Ramos (cell line): ENCODE data around the gene ZNF664.

Experiments
- in situ Hi-C: fragments of 300-500 bp; cut with MboI; formaldehyde crosslinking; loops from one replicate; pipeline ENCODE4 v1.14.3; 2022; ENCODE audit warnings: low sequenced_read_pairs; ENCODE audit not compliant: unreplicated experiment

The ZNF664 gene

DNA sequence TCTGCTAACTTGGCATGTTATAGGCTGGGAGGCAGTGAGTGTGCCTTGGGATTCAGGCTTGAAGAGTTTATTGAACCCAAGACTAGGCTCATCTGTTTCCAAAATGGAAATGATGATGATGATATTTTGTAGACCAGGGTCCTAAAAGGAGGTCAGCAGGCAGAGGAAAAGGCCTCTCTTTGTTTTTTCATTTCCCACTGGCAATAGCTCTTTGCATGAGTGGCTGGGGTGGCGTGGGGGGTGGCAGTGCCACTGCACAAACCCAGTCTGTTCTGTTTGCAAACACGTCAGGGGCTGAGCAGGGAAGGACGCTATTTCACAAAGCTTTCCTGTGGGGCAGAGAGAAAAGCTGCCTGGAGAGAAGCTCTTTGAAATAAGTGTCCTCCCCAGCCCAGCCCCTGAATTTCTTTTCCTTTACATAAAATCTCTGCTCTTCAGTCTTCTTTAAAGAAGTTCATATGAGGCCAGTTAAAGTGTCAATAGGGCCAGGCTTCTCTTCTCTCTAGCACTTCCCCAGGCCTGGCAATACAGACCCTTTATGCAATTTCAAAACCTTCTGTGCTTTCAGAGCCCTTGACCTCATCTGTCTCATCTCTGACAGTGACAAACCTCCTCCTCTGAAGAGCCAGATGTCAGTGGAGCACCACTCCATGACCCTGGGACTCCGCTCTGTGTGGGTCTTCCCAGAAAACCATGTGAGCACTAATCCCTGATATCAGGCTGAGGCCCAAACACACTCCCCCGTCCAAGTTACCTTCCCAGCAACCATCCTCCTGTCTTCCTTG, 72.8 kb downstream of the ZNF664 start:
- in situ Hi-C loops = loop anchor here (25.0 kb wide), 1 partner anchor 266 kb away; no protein-coding TSS in a partner anchor

DNA sequence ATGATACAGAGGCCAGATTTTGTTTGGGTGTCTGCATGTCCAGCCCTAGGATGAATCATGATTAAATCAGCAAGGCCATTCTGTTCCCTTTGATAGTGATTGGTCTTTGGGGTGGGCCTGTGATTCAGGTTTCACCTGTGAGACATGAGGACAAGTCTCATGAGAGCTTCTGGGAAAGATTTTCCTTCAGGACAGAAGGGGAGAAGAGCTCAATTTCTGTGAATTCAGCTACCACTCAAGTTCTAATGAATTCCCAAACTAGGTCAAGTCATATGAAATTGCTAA, 73.4 kb downstream of the ZNF664 start:
- in situ Hi-C loops = loop anchor here (25.0 kb wide), 1 partner anchor 266 kb away; no protein-coding TSS in a partner anchor

DNA sequence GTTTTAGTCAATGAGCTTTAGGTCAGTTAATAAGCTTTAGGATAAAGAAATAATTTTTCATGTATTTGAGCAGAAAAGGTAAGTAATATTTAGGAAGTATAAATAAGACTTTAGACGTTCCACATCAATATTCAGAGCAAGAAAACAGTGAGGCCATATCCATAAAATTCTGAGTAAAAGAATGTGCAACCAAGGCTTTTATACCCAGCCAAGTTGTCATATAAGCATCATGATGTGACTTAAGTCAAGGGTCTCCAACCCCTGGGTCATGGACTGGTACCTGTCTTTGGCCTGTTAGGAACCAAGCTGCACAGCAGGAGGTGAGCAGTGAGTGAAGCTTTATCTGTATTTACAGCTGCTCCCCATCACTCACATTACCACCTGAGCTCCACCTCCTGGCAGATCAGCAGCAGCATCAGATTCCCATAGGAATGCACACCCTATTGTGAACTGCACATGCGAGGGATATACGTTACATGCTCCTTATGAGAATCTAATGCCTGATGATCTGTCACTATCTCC, 74.1 kb downstream of the ZNF664 start:
- in situ Hi-C loops = loop anchor here (25.0 kb wide), 1 partner anchor 265 kb away; no protein-coding TSS in a partner anchor

DNA sequence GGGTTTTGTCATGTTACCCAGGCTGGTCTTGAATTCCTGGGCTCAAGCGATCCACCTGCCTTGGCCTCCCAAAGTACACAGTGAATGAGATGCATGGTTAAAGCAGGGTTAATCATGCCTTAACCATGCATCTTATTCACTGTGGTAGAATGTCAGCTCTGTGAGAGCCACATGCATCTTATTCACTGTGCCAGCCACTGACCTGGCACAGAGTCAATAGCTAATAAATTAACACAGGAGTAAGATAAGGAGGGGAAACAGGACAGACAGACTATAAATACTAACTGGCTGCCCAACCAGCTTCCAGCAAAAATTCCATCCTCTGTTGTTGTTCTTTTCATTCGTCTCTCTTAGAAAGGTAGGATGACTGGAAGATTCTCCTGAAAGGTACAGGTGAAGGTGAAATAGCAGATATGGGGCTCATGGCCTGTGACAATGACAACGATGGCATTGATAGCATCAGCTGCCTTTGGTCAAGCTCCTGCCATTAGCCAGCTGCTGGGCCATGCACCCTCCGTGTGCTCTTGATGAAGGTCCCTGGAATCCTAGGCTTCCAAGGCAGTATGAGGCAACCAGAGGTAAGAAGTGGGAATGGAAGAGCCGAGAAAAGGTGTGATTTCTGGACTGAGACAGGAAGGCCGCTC, 76.6 kb downstream of the ZNF664 start:
- in situ Hi-C loops = loop anchor here (25.0 kb wide), 1 partner anchor 263 kb away; no protein-coding TSS in a partner anchor

DNA sequence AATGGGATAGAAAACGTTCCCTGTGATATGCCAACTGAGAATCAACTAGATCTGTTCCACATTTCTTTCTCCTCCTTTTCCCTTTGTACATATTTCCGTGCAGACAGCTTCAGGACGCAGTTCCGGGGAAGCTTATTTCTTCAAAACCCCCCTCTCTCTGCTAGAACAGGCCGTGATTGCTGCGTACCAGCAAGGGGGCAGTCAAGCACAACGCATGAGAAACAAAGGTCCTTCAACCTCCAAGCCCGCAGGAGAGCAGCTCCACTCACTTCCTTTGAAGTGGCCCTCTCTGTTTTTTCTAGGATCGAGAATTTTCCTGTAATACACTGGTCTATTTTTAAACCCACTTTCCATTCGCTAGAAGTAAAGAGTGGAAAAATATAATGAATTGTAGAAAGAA, 80.8 kb downstream of the ZNF664 start:
- in situ Hi-C loops = no loop called here

DNA sequence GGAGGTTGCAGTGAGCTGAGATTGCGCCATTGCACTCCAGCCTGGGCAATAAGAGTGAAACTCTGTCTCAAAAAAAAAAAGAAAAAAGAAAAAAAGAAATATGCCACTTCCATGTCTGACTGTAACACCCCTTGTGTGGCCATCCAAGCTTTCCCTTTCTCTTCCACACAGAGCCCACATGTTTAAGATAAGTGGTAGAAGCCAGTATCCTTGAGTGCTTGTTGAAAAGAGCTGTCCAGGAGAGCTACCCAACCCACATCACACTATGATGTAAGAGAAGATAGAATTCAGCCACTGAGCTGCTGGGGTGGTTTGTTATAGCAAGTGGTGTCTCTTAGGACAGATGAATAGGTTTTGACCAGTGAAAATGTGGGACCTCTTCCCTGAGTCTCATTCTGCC, 82.1 kb downstream of the ZNF664 start:
- in situ Hi-C loops = no loop called here

DNA sequence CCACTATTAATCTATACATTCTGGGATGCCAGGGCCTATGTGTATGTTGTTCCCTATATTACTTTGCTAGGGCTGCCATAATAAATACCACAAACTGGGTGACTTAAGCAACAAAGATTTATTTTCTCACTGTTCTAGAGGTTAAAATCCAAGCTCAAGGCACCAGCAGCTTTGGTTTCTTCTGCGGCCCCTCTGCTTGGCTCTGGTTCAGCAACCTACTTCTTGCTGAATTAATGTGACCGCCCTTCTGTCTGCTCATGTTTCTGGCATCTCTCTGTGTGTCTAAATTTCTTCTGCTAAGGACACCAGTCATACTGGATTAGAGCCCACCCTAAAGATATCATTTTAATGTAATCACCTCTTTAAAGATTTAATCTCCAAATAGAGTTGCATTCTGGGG, 84.7 kb downstream of the ZNF664 start:
- in situ Hi-C loops = no loop called here

DNA sequence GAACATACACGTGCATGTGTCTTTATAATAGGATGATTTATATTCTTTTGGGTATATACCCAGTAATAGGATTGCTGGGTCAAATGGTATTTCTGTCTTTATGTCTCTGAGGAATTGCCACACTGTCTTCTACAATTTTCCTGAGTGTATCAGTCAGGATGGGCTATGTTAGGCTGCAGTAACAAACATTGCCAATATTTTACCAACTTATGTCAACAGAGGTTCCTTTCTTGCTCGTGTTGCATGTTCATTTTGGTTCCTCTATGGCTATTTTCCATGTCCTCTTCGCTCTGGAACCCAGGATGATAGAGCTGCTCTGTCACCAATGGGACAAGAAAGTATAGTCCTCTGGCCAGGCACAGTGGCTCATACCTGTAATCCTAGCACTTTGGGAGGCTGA, 86.7 kb downstream of the ZNF664 start:
- in situ Hi-C loops = no loop called here
